ENCODE data around the gene CACTIN.

Gene CACTIN

DNA sequence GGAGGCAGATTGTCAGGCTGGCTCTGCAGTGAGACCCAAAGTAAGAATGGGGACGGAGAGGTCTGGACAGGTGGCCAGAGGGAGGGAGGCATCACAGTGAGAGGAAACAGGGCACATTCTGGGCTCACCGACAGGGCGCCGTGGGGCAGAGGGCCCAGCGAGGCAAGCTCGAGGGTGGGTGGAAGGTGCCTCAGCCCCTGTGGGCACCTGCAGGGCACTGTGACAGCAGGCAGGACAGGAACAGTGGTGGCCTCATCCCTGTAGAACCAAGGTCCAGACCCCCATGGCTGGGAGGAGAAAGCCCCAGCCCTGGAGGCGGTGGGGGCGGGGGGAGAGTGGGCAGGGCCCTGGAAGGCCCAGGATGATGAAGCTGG, 46.0 kb upstream of the CACTIN start:
- TF ChIP-seq TAF1 (IDR thresholded peaks at IDR 0.05; ENCODE audit: borderline replicate concordance, insufficient read depth, low read length) (no peak), POLR2AphosphoS5 (IDR thresholded peaks at IDR 0.05; ENCODE audit: low read depth, low read length) (no peak), FOXP2 (optimal IDR thresholded peaks at IDR 0.05; ENCODE audit: borderline replicate concordance, extremely low read depth, extremely low read length, insufficient read depth) (no peak), SIN3A (IDR thresholded peaks at IDR 0.05; ENCODE audit: borderline replicate concordance, insufficient read depth, low read length) (no peak)
- TF ChIP-seq, protein P1, sequence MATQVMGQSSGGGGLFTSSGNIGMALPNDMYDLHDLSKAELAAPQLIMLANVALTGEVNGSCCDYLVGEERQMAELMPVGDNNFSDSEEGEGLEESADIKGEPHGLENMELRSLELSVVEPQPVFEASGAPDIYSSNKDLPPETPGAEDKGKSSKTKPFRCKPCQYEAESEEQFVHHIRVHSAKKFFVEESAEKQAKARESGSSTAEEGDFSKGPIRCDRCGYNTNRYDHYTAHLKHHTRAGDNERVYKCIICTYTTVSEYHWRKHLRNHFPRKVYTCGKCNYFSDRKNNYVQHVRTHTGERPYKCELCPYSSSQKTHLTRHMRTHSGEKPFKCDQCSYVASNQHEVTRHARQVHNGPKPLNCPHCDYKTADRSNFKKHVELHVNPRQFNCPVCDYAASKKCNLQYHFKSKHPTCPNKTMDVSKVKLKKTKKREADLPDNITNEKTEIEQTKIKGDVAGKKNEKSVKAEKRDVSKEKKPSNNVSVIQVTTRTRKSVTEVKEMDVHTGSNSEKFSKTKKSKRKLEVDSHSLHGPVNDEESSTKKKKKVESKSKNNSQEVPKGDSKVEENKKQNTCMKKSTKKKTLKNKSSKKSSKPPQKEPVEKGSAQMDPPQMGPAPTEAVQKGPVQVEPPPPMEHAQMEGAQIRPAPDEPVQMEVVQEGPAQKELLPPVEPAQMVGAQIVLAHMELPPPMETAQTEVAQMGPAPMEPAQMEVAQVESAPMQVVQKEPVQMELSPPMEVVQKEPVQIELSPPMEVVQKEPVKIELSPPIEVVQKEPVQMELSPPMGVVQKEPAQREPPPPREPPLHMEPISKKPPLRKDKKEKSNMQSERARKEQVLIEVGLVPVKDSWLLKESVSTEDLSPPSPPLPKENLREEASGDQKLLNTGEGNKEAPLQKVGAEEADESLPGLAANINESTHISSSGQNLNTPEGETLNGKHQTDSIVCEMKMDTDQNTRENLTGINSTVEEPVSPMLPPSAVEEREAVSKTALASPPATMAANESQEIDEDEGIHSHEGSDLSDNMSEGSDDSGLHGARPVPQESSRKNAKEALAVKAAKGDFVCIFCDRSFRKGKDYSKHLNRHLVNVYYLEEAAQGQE (IDR thresholded peaks at IDR 0.05; ENCODE audit: insufficient read depth in 1 of 2, low read depth in 2 of 2, low read length in 2 of 2), result no peak

DNA sequence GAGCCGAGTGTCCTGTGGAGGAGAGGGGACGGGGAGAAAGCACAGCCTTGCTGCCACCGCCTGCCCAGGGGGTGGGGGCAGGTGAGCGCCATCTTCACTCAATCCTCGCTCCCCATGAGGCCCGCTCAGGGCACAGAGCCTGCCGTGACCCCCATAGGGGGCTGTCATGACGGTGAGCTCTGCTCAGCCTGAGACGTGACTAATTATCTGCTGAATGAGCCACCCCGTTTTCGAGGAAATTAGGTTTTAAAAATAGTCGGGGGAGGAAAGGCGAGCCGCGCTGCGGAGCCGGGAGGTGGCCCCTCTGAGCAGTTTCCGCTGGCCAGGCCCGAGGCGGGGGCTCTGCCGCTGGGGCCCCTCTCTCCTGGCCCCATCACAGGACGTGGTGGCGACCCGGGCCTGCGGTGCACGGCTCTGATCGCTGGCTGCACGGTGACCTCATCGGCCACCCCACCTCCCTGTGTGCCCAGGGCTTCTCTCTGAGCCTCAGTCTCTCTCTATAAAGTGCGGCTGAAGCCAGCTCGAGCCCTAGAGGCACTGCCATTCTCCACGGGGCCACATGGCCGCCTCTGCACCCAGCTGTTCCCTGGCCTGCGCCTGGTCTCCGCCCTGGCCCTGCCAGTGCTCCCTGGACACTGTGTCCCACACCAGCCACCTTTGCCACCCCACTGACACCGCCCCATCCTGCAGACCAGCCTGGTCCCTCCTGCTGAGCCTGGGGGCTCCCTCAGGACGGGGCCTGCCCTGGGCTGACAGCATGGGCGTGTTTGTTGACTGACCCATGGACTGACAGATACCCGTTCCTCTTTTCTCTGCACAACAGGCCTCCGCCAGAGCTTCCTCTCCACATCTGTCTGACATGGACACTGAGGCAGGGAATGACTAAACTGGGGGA, 45.3 kb upstream of the CACTIN start:
- TF ChIP-seq, protein P1 (IDR thresholded peaks at IDR 0.05; ENCODE audit: insufficient read depth in 1 of 2, low read depth in 2 of 2, low read length in 2 of 2), result no peak
- TF ChIP-seq SIN3A (IDR thresholded peaks at IDR 0.05; ENCODE audit: borderline replicate concordance, insufficient read depth, low read length), result no peak
- TF ChIP-seq FOXP2 (optimal IDR thresholded peaks at IDR 0.05; ENCODE audit: borderline replicate concordance, extremely low read depth, extremely low read length, insufficient read depth), result peak; percentile 18
- TF ChIP-seq TAF1 (IDR thresholded peaks at IDR 0.05; ENCODE audit: borderline replicate concordance, insufficient read depth, low read length), result no peak

DNA sequence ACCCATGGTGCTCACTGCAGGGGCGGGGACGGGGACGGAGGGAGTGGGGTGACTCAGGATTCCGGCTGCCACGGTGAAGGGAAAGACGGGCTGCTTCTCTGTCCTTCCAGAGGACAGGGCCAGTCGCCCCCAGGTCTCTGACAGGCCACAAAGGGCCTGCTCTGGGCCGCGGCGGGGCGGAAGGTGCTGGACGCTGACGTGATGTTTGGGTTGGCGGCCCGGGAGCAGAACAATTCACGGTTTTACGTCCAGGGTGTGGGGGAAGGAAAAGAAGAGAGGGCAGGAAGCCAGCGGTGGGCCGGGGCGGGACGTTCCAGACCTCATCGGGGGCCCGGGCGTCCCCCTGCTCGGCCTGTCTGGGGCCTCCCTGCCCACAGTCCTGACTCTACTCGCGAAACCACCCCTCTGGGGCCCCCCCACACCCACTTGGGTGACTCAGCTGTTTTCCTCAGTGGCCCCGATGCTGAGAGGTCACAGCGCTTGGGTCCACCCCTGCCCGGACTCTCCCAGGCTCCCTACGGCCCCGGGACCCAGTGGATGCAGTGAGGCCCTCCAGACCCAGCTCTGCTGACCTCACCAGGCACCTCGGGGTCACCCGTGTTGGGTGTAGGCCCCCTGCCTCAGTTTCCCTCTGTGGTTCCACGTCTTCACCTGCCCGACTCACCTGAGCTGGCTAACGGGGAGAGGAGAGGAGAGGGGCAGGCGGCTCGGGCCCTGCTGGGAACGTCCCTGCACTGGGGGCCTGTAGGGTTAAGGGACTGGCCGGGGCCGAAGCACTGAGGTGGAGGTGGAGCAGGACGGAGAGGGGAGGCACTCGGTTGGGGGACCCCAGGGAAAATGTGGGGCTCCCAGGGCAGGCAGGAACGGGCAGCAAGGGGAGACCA, 44.4 kb upstream of the CACTIN start:
- TF ChIP-seq SIN3A (IDR thresholded peaks at IDR 0.05; ENCODE audit: borderline replicate concordance, insufficient read depth, low read length) (no peak), FOXP2 (optimal IDR thresholded peaks at IDR 0.05; ENCODE audit: borderline replicate concordance, extremely low read depth, extremely low read length, insufficient read depth) (no peak), TAF1 (IDR thresholded peaks at IDR 0.05; ENCODE audit: borderline replicate concordance, insufficient read depth, low read length) (no peak), POLR2AphosphoS5 (IDR thresholded peaks at IDR 0.05; ENCODE audit: low read depth, low read length) (no peak)
- TF ChIP-seq, protein P1 (IDR thresholded peaks at IDR 0.05; ENCODE audit: insufficient read depth in 1 of 2, low read depth in 2 of 2, low read length in 2 of 2), result no peak

DNA sequence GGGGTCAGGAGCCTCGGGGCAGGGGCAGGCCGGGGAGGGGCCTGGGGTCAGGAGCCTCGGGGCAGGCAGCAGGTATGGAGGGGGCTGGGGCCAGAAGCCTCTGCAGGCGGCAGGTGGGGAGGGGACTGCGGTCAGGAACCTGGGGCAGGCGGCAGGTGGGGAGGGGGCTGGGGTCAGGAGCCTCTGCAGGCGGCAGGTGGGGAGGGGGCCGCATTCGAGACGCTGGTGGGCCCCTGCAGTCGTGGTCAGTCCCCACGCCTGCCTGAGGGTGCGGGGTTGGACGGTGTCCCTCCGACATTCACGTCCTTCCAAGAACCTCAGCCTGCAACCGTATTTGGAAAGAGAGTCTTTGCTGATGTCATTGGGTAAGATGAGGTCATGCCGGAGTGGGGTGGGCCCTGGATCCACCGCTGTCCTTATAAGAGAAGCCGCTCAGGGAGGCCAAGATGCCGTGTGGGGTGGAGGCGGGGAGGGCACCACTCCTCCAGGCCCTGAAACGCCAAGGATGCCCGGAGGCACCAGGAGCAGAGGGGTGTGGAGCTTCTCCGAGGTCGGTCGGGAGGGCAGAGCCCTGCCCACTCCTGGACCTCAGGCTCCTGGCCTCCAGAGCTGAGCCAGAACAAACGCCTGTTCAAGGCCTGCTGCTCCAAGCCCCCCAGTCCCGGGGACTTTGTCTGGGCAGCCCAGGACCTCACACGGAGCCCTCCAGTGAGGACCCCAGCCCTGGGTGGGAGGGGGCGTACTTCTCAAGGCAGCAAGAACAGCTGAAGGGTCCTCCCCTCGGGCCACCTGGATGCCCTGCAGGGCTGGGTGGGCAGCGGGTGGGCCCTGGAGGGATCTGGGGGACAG, 43.6 kb upstream of the CACTIN start:
- no peak for TF ChIP-seq SIN3A (IDR thresholded peaks at IDR 0.05; ENCODE audit: borderline replicate concordance, insufficient read depth, low read length)
- TF ChIP-seq POLR2AphosphoS5 (IDR thresholded peaks at IDR 0.05; ENCODE audit: low read depth, low read length), result no peak
- TF ChIP-seq, protein P1 (IDR thresholded peaks at IDR 0.05; ENCODE audit: insufficient read depth in 1 of 2, low read depth in 2 of 2, low read length in 2 of 2), result no peak
- no peak for TF ChIP-seq FOXP2 (optimal IDR thresholded peaks at IDR 0.05; ENCODE audit: borderline replicate concordance, extremely low read depth, extremely low read length, insufficient read depth)
- TF ChIP-seq TAF1 (IDR thresholded peaks at IDR 0.05; ENCODE audit: borderline replicate concordance, insufficient read depth, low read length), result no peak
